ENCODE data around the gene NDUFB3. TPM values are rescaled to one million over a fixed set of nuclear protein-coding genes. Genes with fewer than 3 reads are reported as not detected.

The NDUFB3 gene
- total RNA-seq, 6 donors from 2014 or later = 13.6 to 72.0 (median 52.0) TPM

- TF ChIP-seq EP300 (IDR thresholded peaks at IDR 0.05) (no peak), CTCF (IDR thresholded peaks at IDR 0.05) (no peak), POLR2AphosphoS5 (IDR thresholded peaks at IDR 0.05) (no peak), POLR2A (IDR thresholded peaks at IDR 0.05) (no peak)
- ATAC-seq (ENCODE audit: low FRiP score in 2 of 2) (no peak), DNase-seq (no peak)
- no peaks in the 10 kb centered on the region for H3K27me3 ChIP-seq
- 91 to 92% methylated on average over 2 of the region's 2 CpGs for WGBS, 2 donors
- peaks cover 0 to 1% (median 0%) of the 10 kb centered on the region in 4 donors for H3K4me1 ChIP-seq
- no peak overlapping the region for H3K27ac ChIP-seq
- H3K36me3 ChIP-seq = no peaks in the 10 kb centered on the region
- H3K9me3 ChIP-seq = no peaks in the 10 kb centered on the region
- H3K4me3 ChIP-seq = no peak overlapping the region
Measured at GRCh38 chr2:201108341-201108740, 36.5 kb downstream of the NDUFB3 start.

- no peak for TF ChIP-seq POLR2A (IDR thresholded peaks at IDR 0.05)
- no peak for TF ChIP-seq POLR2AphosphoS5 (IDR thresholded peaks at IDR 0.05)
- TF ChIP-seq EP300 (IDR thresholded peaks at IDR 0.05) = no peak
- TF ChIP-seq CTCF (IDR thresholded peaks at IDR 0.05) = no peak
- Histone ChIP-seq H3K36me3 (no peaks in the 10 kb centered on the region), H3K9me3 (no peaks in the 10 kb centered on the region), H3K27ac (no peak overlapping the region), H3K4me1 (peaks cover 0 to 6% (median 1%) of the 10 kb centered on the region in 4 donors), H3K27me3 (no peaks in the 10 kb centered on the region), H3K4me3 (no peak overlapping the region)
- WGBS, 2 donors = 89 to 92% methylated on average over 4 of the region's 4 CpGs
- ATAC-seq (ENCODE audit: low FRiP score in 2 of 2) (no peak), DNase-seq (no peak)
Measured at GRCh38 chr2:201109186-201109585, 37.4 kb downstream of the NDUFB3 start.

- Histone ChIP-seq H3K27ac (no peak overlapping the region), H3K4me1 (peaks cover 6 to 19% (median 14%) of the 10 kb centered on the region in 4 donors), H3K27me3 (no peaks in the 10 kb centered on the region), H3K9me3 (no peaks in the 10 kb centered on the region), H3K4me3 (no peak overlapping the region), H3K36me3 (no peaks in the 10 kb centered on the region)
- TF ChIP-seq CTCF (IDR thresholded peaks at IDR 0.05) (no peak), EP300 (IDR thresholded peaks at IDR 0.05) (no peak), POLR2A (IDR thresholded peaks at IDR 0.05) (no peak), POLR2AphosphoS5 (IDR thresholded peaks at IDR 0.05) (no peak)
- ATAC-seq (ENCODE audit: low FRiP score in 2 of 2) (no peak), DNase-seq (no peak)
Measured at GRCh38 chr2:201110615-201111014, 38.8 kb downstream of the NDUFB3 start.

GRCh38 chr2:201111096-201111495, 39.3 kb downstream of the NDUFB3 start:
- Histone ChIP-seq H3K27me3 (no peaks in the 10 kb centered on the region), H3K9me3 (no peaks in the 10 kb centered on the region), H3K27ac (no peak overlapping the region), H3K4me3 (no peak overlapping the region), H3K36me3 (no peaks in the 10 kb centered on the region), H3K4me1 (peaks cover 6 to 19% (median 15%) of the 10 kb centered on the region in 4 donors)
- DNase-seq = no peak
- ATAC-seq (ENCODE audit: low FRiP score in 2 of 2) = no peak
- TF ChIP-seq CTCF (IDR thresholded peaks at IDR 0.05) = no peak
- no peak for TF ChIP-seq EP300 (IDR thresholded peaks at IDR 0.05)
- TF ChIP-seq POLR2A (IDR thresholded peaks at IDR 0.05) = no peak
- no peak for TF ChIP-seq POLR2AphosphoS5 (IDR thresholded peaks at IDR 0.05)
- WGBS, 2 donors = 95 to 98% methylated on average over 3 of the region's 3 CpGs

GRCh38 chr2:201114350-201114749, 42.5 kb downstream of the NDUFB3 start:
- Histone ChIP-seq H3K36me3 (no peaks in the 10 kb centered on the region), H3K4me3 (peak overlapping the region in 2 of 4 donors; percentile 73 to 90), H3K27me3 (no peaks in the 10 kb centered on the region), H3K9me3 (no peaks in the 10 kb centered on the region), H3K27ac (peak overlapping the region; percentile 99 to 100 (median 100)), H3K4me1 (peaks cover 6 to 19% (median 17%) of the 10 kb centered on the region in 4 donors)
- no peak for DNase-seq
- TF ChIP-seq POLR2A (IDR thresholded peaks at IDR 0.05) (no peak), CTCF (IDR thresholded peaks at IDR 0.05) (no peak), POLR2AphosphoS5 (IDR thresholded peaks at IDR 0.05) (no peak), EP300 (IDR thresholded peaks at IDR 0.05) (no peak)
- no peak for ATAC-seq (ENCODE audit: low FRiP score in 2 of 2)
- WGBS, 2 donors = 85 to 90% methylated on average over 4 of the region's 4 CpGs
